Tibial artery (tissue), 4 donors: Measurements from ENCODE around the gene DYNC1I1.

Source experiments
- DNase-seq, 2 donors: peaks; one replicate each; pipeline ENCODE4 v3.0.0-alpha.2; 2019
- H3K27ac ChIP-seq, 2 donors: fragments of 200-600 bp; sonication (generic) in 1 of 2; 1 replicate in 1 of 2; 2 replicates in 1 of 2; pipeline ENCODE4 v1.5.1; 2018 to 2019; ENCODE audit warnings: mild to moderate bottlenecking in 1 of 2
- H3K27me3 ChIP-seq, 2 donors: fragments of 200-600 bp; sonication (generic) in 1 of 2; one replicate each; pipeline versions ENCODE4 v1.5.1 to v1.6.0; 2016 to 2019
- H3K36me3 ChIP-seq, 3 donors: fragments of 200-600 bp; sonication (generic) in 2 of 3; one replicate each; pipeline ENCODE4 v1.5.1; 2016 to 2019; ENCODE audit warnings: mild to moderate bottlenecking in 2 of 3
- H3K4me1 ChIP-seq, 4 donors: fragments of 200-600 bp; sonication (generic) in 2 of 4; 1 replicate in 3 of 4; 2 replicates in 1 of 4; pipeline ENCODE4 v1.5.1; 2016 to 2019
- H3K4me3 ChIP-seq, 2 donors: fragments of 200-600 bp; sonication (generic) in 1 of 2; 1 replicate in 1 of 2; 2 replicates in 1 of 2; pipeline ENCODE4 v1.5.1; 2018 to 2019; ENCODE audit warnings: mild to moderate bottlenecking in 2 of 2
- H3K9me3 ChIP-seq, 3 donors: fragments of 200-600 bp; sonication (generic) in 1 of 3; one replicate each; pipeline ENCODE4 v1.5.1; 2016 to 2019
- intact Hi-C: fragments of 100-400 bp; cut with DNase I; formaldehyde crosslinking; loops from one replicate; pipeline ENCODE4 v1.15.0; 2023; ENCODE audit warnings: low total_unique reads
- TF ChIP-seq, protein P1 (sequence below), 2 experiments: fragments of 200-600 bp in 1 of 2; fragments of 450-650 bp in 1 of 2; IDR thresholded peaks; one replicate each; pipeline ENCODE4 v1.5.1; 2017 to 2019; ENCODE audit warnings: antibody characterized with exemption in 2 of 2, mild to moderate bottlenecking in 1 of 2, moderate library complexity in 1 of 2

Gene DYNC1I1

DNA sequence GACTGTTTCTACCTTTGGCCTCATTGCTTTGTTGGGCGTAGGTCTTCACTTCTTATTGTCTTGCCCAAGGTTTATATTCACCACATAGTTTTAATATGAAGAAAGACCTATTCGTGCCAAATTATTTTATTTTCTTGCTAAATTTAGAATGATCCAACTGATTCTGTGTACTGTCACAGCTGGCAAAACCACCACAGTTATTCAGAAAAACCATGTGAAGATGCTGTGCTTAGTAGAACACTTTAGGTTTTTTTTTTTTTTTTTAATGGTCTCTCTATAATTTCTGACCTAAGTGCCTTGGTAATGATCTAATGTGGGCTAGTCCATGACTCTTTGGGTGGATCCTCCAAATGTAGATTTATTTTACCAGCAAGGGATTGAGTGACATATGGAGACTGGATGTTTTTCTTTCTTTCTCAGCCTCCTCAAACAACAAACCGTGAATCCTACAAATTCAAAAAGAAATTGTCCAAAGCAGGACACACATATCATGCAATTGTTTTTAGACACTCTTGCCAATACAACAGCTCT lies 243.8 kb downstream of the DYNC1I1 start:
- H3K9me3 ChIP-seq = no peaks in the 10 kb centered on the region
- intact Hi-C loops = no loop called here
- H3K27ac ChIP-seq = no peak overlapping the region
- peaks cover 0 to 19% (median 8%) of the 10 kb centered on the region in 4 donors for H3K4me1 ChIP-seq
- DNase-seq = no peak
- H3K36me3 ChIP-seq = no peaks in the 10 kb centered on the region
- H3K27me3 ChIP-seq = no peaks in the 10 kb centered on the region
- TF ChIP-seq, protein P1, sequence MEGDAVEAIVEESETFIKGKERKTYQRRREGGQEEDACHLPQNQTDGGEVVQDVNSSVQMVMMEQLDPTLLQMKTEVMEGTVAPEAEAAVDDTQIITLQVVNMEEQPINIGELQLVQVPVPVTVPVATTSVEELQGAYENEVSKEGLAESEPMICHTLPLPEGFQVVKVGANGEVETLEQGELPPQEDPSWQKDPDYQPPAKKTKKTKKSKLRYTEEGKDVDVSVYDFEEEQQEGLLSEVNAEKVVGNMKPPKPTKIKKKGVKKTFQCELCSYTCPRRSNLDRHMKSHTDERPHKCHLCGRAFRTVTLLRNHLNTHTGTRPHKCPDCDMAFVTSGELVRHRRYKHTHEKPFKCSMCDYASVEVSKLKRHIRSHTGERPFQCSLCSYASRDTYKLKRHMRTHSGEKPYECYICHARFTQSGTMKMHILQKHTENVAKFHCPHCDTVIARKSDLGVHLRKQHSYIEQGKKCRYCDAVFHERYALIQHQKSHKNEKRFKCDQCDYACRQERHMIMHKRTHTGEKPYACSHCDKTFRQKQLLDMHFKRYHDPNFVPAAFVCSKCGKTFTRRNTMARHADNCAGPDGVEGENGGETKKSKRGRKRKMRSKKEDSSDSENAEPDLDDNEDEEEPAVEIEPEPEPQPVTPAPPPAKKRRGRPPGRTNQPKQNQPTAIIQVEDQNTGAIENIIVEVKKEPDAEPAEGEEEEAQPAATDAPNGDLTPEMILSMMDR (IDR thresholded peaks at IDR 0.05) = no peak
- H3K4me3 ChIP-seq = no peak overlapping the region

DNA sequence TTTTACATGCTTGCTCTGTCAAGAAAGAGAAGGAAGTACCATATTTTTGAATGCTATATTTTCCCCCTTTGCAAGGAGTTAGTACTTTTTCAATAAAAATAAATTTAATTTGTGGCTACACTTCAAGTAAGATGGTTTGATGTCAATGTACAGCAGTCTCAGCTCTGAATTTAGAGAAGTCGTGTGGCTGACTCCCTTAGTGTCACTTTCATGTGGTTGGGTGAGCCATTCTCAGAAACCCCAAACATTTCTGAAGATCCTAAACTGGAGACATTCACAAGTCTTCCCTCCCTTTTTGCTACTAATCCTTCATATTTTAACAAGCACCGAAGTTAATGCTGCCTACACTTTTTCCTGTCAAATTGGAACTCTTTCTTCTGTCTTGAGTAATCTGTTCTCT lies 244.4 kb downstream of the DYNC1I1 start:
- H3K4me3 ChIP-seq = no peak overlapping the region
- no peak for DNase-seq
- intact Hi-C loops = no loop called here
- peaks cover 0 to 19% (median 8%) of the 10 kb centered on the region in 4 donors for H3K4me1 ChIP-seq
- H3K9me3 ChIP-seq = no peaks in the 10 kb centered on the region
- TF ChIP-seq, protein P1 (IDR thresholded peaks at IDR 0.05) = no peak
- H3K27me3 ChIP-seq = no peaks in the 10 kb centered on the region
- no peaks in the 10 kb centered on the region for H3K36me3 ChIP-seq
- H3K27ac ChIP-seq = no peak overlapping the region

DNA sequence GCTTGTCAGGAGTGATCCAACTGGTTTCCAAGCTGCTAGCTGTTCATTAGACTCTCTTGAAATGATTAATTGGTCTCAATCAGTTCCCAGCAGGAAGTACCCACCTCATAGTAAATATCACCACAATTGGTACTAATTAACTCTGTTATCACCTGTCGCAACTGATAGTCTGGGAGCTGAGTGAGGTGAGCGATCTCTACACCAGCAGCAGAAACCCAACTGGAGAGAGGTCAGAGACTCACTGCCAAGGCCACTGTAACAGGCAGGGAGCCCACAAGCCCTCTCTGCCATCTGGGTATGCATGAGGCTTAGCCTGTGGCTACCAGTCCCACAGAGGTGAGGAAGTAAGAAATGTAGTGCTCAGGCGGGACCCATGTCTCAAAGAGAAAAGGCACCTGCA lies 245.5 kb downstream of the DYNC1I1 start:
- DNase-seq = no peak
- Histone ChIP-seq H3K4me3 (no peak overlapping the region), H3K9me3 (no peaks in the 10 kb centered on the region), H3K36me3 (no peaks in the 10 kb centered on the region), H3K27me3 (no peaks in the 10 kb centered on the region), H3K4me1 (peaks cover 0 to 19% (median 8%) of the 10 kb centered on the region in 4 donors), H3K27ac (no peak overlapping the region)
- intact Hi-C loops = no loop called here
- TF ChIP-seq, protein P1 (IDR thresholded peaks at IDR 0.05) = no peak

DNA sequence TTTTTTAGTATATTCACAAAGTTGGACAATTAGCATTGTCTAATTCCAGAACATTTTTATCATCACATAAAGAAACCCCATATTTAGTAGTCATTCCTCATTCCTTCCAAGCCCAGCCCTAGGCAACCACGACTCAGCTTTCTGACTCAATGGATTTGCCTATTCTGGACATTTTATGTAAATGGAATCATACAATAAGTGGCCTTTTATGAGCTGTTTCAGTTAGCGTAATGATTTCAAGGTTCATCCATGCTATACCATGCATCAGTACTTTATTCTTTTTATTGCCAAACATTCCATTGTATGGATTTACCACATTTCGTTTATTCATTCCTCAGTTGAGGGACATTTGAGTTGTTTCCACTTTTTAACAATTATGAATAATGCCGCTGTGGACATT lies 249.2 kb downstream of the DYNC1I1 start:
- intact Hi-C loops = no loop called here

DNA sequence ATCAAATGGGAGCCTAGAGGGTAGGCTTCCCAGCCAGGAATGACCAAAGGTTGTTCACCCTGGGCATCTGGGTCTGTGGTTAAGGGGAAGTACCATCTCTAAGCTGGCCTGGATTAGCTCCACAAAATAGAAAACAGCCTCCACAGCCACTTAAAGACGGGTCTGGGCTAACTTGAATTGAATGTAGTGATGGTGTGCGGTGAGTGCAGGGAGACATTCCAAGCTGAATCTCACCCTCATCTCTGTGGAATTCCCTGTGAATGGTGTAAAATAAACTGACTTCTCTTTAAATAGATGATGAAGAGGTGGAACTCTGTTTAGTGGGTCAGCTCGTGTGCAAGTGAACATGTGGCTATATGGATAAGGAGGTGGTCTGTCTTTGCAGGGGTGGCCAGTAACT lies 251.0 kb downstream of the DYNC1I1 start:
- no peaks in the 10 kb centered on the region for H3K9me3 ChIP-seq
- H3K27ac ChIP-seq = no peak overlapping the region
- TF ChIP-seq, protein P1 (IDR thresholded peaks at IDR 0.05) = no peak
- H3K4me3 ChIP-seq = no peak overlapping the region
- no peaks in the 10 kb centered on the region for H3K4me1 ChIP-seq
- intact Hi-C loops = no loop called here
- H3K36me3 ChIP-seq = no peaks in the 10 kb centered on the region
- DNase-seq = no peak
- no peaks in the 10 kb centered on the region for H3K27me3 ChIP-seq

More for the DNA sequence above, 249.2 kb downstream of the DYNC1I1 start:
- H3K27ac ChIP-seq = no peak overlapping the region
- H3K36me3 ChIP-seq = no peaks in the 10 kb centered on the region
- no peak for DNase-seq
- TF ChIP-seq, protein P1 (IDR thresholded peaks at IDR 0.05) = no peak
- H3K4me1 ChIP-seq = peaks cover 0 to 5% (median 0%) of the 10 kb centered on the region in 4 donors
- no peaks in the 10 kb centered on the region for H3K27me3 ChIP-seq
- H3K9me3 ChIP-seq = no peaks in the 10 kb centered on the region
- H3K4me3 ChIP-seq = no peak overlapping the region

DNA sequence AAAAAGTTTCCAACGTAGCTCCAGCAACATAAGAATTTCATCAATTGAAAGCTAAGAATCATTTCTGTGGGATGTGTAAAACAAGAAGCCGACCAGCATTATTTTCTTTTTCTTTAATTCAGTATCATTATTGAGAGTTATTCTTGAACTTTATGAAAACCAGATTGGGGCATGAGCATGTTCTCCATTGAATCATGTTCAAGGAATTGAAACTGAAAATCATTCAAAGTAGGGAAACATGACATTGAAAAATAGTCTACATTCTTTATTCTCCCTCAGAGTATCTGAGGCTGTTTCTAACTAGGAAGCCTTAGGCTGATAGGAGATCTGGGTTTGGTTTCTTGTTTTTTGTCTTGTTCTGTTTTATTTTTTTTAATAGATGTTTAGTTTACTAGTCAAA lies 253.7 kb downstream of the DYNC1I1 start:
- DNase-seq = no peak
- no peak overlapping the region for H3K4me3 ChIP-seq
- no peaks in the 10 kb centered on the region for H3K36me3 ChIP-seq
- TF ChIP-seq, protein P1 (IDR thresholded peaks at IDR 0.05) = no peak
- no peaks in the 10 kb centered on the region for H3K9me3 ChIP-seq
- intact Hi-C loops = no loop called here
- H3K27me3 ChIP-seq = no peaks in the 10 kb centered on the region
- no peaks in the 10 kb centered on the region for H3K4me1 ChIP-seq
- no peak overlapping the region for H3K27ac ChIP-seq
